Suprapubic skin (tissue), 3 donors: ENCODE measurements around the gene EXPH5.

Source experiments
- POLR2AphosphoS5 ChIP-seq, 3 donors: sonication (generic); formaldehyde crosslinking; IDR thresholded peaks; one replicate each; pipeline ENCODE4 v1.6.1; 2017; ENCODE audit warnings: antibody characterized with exemption in 3 of 3
- TF ChIP-seq, protein P1 (sequence below), 2 donors: fragments of 200-600 bp in 1 of 2; fragments of 450-650 bp in 1 of 2; sonication (generic) in 1 of 2; IDR thresholded peaks; one replicate each; pipeline ENCODE4 v1.5.1; 2016 to 2019; ENCODE audit warnings: antibody characterized with exemption in 2 of 2, mild to moderate bottlenecking in 1 of 2, moderate library complexity in 1 of 2

DNA sequence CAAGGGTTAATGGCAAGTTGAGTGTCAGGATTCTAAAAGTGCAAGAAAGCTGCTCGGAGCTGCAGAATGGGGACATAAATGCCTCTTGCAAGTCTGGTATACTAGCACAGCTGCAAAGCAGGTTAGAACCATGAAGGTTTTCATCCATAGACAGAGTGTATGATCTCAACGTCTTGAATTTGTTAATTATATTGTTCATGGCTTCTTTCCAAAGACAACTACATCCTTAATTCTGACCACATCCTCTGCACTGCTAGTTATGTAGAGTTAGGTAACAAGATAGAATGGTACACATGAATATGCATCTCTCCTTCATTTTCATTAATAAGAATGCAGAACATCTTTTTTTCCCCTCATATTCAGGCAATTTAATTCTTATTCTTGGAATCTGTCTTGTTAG is 34.2 kb downstream of the EXPH5 start:
- no peak for TF ChIP-seq POLR2AphosphoS5 (IDR thresholded peaks at IDR 0.05)
- TF ChIP-seq, protein P1, sequence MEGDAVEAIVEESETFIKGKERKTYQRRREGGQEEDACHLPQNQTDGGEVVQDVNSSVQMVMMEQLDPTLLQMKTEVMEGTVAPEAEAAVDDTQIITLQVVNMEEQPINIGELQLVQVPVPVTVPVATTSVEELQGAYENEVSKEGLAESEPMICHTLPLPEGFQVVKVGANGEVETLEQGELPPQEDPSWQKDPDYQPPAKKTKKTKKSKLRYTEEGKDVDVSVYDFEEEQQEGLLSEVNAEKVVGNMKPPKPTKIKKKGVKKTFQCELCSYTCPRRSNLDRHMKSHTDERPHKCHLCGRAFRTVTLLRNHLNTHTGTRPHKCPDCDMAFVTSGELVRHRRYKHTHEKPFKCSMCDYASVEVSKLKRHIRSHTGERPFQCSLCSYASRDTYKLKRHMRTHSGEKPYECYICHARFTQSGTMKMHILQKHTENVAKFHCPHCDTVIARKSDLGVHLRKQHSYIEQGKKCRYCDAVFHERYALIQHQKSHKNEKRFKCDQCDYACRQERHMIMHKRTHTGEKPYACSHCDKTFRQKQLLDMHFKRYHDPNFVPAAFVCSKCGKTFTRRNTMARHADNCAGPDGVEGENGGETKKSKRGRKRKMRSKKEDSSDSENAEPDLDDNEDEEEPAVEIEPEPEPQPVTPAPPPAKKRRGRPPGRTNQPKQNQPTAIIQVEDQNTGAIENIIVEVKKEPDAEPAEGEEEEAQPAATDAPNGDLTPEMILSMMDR (IDR thresholded peaks at IDR 0.05) = no peak
